ENCODE data around the gene EXOC2.
A peak's percentile ranks its signal among the peaks of the same experiment; 100 is the strongest.

The EXOC2 gene

GRCh38 chr6:711925-712324 lies 19.0 kb upstream of the EXOC2 start:
- H3K4me3 Mint-ChIP-seq: no peak overlapping the region
- H3K9me3 Mint-ChIP-seq: no peaks in the 10 kb centered on the region
- TF ChIP-seq, protein P1, sequence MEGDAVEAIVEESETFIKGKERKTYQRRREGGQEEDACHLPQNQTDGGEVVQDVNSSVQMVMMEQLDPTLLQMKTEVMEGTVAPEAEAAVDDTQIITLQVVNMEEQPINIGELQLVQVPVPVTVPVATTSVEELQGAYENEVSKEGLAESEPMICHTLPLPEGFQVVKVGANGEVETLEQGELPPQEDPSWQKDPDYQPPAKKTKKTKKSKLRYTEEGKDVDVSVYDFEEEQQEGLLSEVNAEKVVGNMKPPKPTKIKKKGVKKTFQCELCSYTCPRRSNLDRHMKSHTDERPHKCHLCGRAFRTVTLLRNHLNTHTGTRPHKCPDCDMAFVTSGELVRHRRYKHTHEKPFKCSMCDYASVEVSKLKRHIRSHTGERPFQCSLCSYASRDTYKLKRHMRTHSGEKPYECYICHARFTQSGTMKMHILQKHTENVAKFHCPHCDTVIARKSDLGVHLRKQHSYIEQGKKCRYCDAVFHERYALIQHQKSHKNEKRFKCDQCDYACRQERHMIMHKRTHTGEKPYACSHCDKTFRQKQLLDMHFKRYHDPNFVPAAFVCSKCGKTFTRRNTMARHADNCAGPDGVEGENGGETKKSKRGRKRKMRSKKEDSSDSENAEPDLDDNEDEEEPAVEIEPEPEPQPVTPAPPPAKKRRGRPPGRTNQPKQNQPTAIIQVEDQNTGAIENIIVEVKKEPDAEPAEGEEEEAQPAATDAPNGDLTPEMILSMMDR (IDR thresholded peaks at IDR 0.05): no peak
- H3K27ac Mint-ChIP-seq: no peak overlapping the region
- H3K27me3 Mint-ChIP-seq (ENCODE audit: low read depth, poor library complexity): peaks cover 31% of the 10 kb centered on the region
- H3K4me1 Mint-ChIP-seq: peaks cover 27% of the 10 kb centered on the region
- no peaks in the 10 kb centered on the region for H3K36me3 Mint-ChIP-seq (ENCODE audit: low read depth)
- no peak for DNase-seq

GRCh38 chr6:710601-711571 lies 17.9 kb upstream of the EXOC2 start:
- DNase-seq: peak; percentile 69
- H3K27ac Mint-ChIP-seq: no peak overlapping the region
- no peaks in the 10 kb centered on the region for H3K36me3 Mint-ChIP-seq (ENCODE audit: low read depth)
- no peaks in the 10 kb centered on the region for H3K9me3 Mint-ChIP-seq
- H3K27me3 Mint-ChIP-seq (ENCODE audit: low read depth, poor library complexity): peaks cover 31% of the 10 kb centered on the region
- TF ChIP-seq, protein P1 (IDR thresholded peaks at IDR 0.05): no peak
- H3K4me1 Mint-ChIP-seq: peaks cover 21% of the 10 kb centered on the region
- peak overlapping the region; percentile 85 for H3K4me3 Mint-ChIP-seq

GRCh38 chr6:709471-710056 lies 16.6 kb upstream of the EXOC2 start:
- TF ChIP-seq, protein P1 (IDR thresholded peaks at IDR 0.05): no peak
- no peaks in the 10 kb centered on the region for H3K36me3 Mint-ChIP-seq (ENCODE audit: low read depth)
- peak overlapping the region; percentile 34 for H3K4me3 Mint-ChIP-seq
- H3K9me3 Mint-ChIP-seq: no peaks in the 10 kb centered on the region
- DNase-seq: no peak
- H3K27me3 Mint-ChIP-seq (ENCODE audit: low read depth, poor library complexity): peaks cover 31% of the 10 kb centered on the region
- H3K27ac Mint-ChIP-seq: no peak overlapping the region
- peaks cover 21% of the 10 kb centered on the region for H3K4me1 Mint-ChIP-seq

GRCh38 chr6:708237-708598 lies 15.3 kb upstream of the EXOC2 start:
- Mint-ChIP-seq H3K4me3 (no peak overlapping the region), H3K9me3 (no peaks in the 10 kb centered on the region), H3K27ac (no peak overlapping the region), H3K4me1 (peaks cover 21% of the 10 kb centered on the region), H3K27me3 (ENCODE audit: low read depth, poor library complexity) (peaks cover 31% of the 10 kb centered on the region), H3K36me3 (ENCODE audit: low read depth) (no peaks in the 10 kb centered on the region)
- TF ChIP-seq, protein P1 (IDR thresholded peaks at IDR 0.05): no peak
- DNase-seq: no peak

DNA sequence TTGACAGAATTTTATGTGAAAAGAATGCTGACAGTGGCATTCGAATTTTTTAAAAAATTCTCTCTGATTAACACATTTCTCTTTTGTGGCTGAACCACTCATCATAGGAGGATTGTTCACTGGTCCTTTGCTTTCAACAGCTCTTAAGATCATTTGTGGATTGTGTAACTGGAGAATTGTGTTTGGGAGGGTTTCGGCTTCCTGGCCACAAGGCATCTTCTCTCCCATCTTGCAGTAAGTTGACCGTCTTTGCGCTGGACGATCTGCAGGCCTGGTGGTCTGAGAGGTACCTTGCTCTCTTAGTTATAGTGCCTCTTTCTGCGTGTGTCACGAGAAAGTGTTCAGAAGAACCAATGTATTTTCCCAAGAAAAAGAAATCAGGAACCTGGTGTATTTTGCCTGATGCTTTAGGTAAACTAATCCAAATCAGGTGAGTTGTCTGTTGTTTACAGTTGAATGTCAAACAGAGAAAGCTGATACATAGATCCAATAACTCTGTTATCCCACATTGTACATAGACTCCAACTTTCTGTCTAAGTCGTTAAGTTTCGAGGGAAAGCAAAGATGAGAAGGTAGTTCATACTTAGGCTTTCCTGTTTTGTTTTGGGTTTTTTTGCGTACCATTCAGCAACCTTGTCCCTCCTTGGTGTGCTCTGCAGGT lies 14.8 kb upstream of the EXOC2 start:
- Mint-ChIP-seq H3K4me1 (peaks cover 21% of the 10 kb centered on the region), H3K27ac (no peak overlapping the region), H3K9me3 (no peaks in the 10 kb centered on the region), H3K27me3 (ENCODE audit: low read depth, poor library complexity) (peaks cover 26% of the 10 kb centered on the region), H3K36me3 (ENCODE audit: low read depth) (no peaks in the 10 kb centered on the region), H3K4me3 (no peak overlapping the region)
- TF ChIP-seq, protein P1 (IDR thresholded peaks at IDR 0.05): no peak
- no peak for DNase-seq
